Calu3 (cell line): ENCODE measurements around the gene TNFAIP8. TPM values are rescaled to one million over a fixed set of nuclear protein-coding genes. Genes with fewer than 3 reads are reported as not detected.
"Not testable (repeated sequence)": the region's sequence is repeated elsewhere in the genome, so short reads cannot be mapped to it uniquely, and the experiment has no call there.

ENCODE experiments used
- BruUV-seq: library from RNA; stranded (reverse); fragments of 400-500 nt; replicated peaks from 2 replicates; lab custom pipeline; 2021; lab: Mats Ljungman, UMichigan
- CTCF ChIA-PET: fragments of 300-600 bp; sonication (Branson Sonifier 250); formaldehyde crosslinking; loops from one replicate; lab custom pipeline; 2022; ENCODE audit warnings: antibody characterized with exemption; lab: Charles Lee
- DNase-seq: peaks from one replicate; pipeline ENCODE4 v3.0.0; 2022
- H3K27ac Mint-ChIP-seq: one replicate; pipeline ENCODE4 v1.8.0; 2022; ENCODE audit warnings: mixed read lengths; ENCODE audit not compliant: unreplicated experiment
- H3K27me3 Mint-ChIP-seq: one replicate; pipeline ENCODE4 v1.8.0; 2022; ENCODE audit warnings: mixed read lengths; ENCODE audit not compliant: unreplicated experiment
- H3K36me3 Mint-ChIP-seq: one replicate; pipeline ENCODE4 v1.8.0; 2022; ENCODE audit warnings: mild to moderate bottlenecking, moderate library complexity, mixed read lengths; ENCODE audit not compliant: insufficient read depth, unreplicated experiment
- H3K4me1 Mint-ChIP-seq: one replicate; pipeline ENCODE4 v1.8.0; 2022; ENCODE audit warnings: mild to moderate bottlenecking, low read depth, mixed read lengths; ENCODE audit not compliant: unreplicated experiment
- H3K4me3 Mint-ChIP-seq: one replicate; pipeline ENCODE4 v1.8.0; 2022; ENCODE audit warnings: mild to moderate bottlenecking, low read depth, moderate library complexity, mixed read lengths; ENCODE audit not compliant: unreplicated experiment
- H3K9me3 Mint-ChIP-seq: one replicate; pipeline ENCODE4 v1.8.0; 2022; ENCODE audit warnings: low read depth, mixed read lengths; ENCODE audit not compliant: unreplicated experiment
- CTCF ChIP-seq: fragments of 200-600 bp; IDR thresholded peaks from one replicate; pipeline ENCODE4 v1.8.0; 2022; ENCODE audit warnings: antibody characterized with exemption; ENCODE audit not compliant: unreplicated experiment
- intact Hi-C: fragments of 100-400 bp; cut with micrococcal nuclease; formaldehyde crosslinking; loops from one replicate; pipeline ENCODE4 v1.10.0; 2022; ENCODE audit not compliant: unreplicated experiment
- total RNA-seq: library from RNA; stranded (reverse); gene quantifications from 2 replicates; pipeline ENCODE4 v1.2.3, GENCODE V29; 2022

TNFAIP8 gene
- total RNA-seq, 1 experiment from 2014 or later: 30.6 TPM

DNA sequence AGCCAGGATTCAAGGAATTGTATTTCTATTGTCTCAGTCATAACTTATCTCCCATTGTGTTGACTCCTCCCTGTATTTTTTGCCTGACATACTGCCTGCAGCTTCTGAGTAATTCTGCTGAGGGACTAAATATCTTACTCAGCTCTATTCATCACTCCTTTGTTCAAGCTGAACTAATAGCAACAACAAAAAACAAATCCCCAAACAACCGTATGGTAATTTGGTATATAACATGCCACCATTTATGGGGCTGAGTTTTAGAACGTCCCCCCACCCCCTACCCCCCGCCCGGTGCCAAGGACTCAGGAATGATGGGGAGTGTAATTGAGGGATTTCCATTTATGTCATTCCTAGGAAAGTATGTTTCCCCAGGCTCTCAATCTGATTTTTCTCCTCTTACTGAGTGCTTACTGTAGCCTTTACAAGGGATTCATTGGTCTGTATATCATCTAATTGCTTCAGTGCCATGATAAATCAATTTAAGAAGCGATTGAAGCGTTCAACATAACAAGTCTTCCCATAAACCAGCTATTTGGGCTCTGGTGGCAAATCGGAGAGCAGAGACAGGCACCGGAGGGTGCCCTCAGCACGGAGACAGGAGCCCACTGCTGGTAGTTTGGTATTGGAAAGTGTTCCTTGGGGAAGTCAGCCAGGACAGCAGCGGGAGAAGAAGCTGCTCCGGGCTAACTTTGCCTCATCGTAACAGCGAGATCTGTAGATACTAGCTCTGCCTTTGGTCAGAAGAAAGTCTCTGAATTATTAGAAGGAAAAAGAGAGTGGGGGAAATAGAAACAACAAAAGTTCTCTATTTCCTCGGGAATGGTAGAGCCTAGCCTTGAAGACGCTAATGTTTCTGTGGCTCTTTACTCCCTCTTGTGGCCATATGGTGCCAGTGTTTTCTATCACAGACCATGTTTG, 55.8 kb downstream of the TNFAIP8 start:
- DNase-seq: peak; percentile 63
- Mint-ChIP-seq H3K27ac (peak overlapping the region; percentile 81), H3K36me3 (peaks cover 6% of the 10 kb centered on the region), H3K27me3 (no peaks in the 10 kb centered on the region), H3K4me1 (peaks cover 27% of the 10 kb centered on the region), H3K9me3 (no peaks in the 10 kb centered on the region), H3K4me3 (peak overlapping the region; percentile 74)
- peak; percentile 84 for TF ChIP-seq CTCF
- CTCF ChIA-PET: interaction anchor here (1.0 to 2.7 kb wide), 9 partner anchors 13 to 423 kb away, joined by 3 to 29 read pairs (median 5); partner anchors contain the start of gene DTWD2
- intact Hi-C loops: loop anchor here (1.0 to 5.0 kb wide), 8 partner anchors 57 to 423 kb away; partner anchors contain the start of genes DMXL1 and DTWD2
- BruUV-seq: no TSS peak

DNA sequence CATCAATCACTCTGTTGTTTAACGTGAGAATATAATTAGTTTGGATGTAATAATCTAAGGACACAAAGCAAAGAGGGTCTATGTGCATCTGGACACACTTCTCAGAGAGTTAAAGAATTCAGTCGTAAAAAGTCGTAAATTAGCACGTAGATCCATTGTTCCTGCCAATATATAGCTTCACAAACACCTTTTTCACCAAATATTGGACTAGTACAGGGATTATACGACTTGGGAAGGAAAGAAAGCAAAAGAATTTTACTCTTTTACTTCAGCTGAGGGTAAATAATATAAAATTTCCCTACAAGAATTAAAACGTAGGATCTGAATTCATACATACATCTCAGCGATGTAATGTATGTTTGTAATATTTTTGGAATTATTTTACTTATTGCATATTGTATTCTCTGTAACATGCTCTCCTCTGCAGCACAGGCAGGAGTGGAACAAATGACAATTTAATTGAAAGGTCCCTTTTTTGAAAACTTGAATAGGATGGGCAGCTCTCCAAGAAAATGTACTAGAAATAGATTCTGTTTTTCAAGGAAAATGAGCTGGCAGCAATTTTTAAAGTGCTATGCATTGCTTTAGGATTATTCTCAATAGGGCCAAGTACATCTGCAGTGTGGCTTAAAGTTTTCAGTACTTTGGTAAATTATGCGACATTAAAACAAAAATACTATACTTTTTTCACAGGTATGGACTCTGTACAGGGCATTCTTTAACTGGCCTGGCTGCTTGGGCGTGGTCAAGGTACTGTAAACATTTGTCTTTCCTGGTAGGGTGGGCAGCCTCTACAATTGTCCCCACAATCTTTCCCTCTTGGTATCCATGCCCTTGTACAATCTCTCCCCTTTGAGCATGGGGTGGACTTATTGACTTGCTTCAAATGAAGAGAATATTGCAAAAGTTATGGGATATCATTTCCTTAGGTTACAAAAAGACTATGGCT, 56.7 kb downstream of the TNFAIP8 start:
- TF ChIP-seq CTCF: no peak
- H3K4me1 Mint-ChIP-seq: peaks cover 34% of the 10 kb centered on the region
- peaks cover 6% of the 10 kb centered on the region for H3K36me3 Mint-ChIP-seq
- peak overlapping the region; percentile 74 for H3K4me3 Mint-ChIP-seq
- intact Hi-C loops: loop anchor here (1.0 to 5.0 kb wide), 8 partner anchors 58 to 424 kb away; partner anchors contain the start of genes DMXL1 and DTWD2
- CTCF ChIA-PET: interaction anchor here (1.0 to 2.7 kb wide), 9 partner anchors 22 to 424 kb away, joined by 3 to 29 read pairs (median 4); partner anchors contain the start of genes DMXL1 and DTWD2
- peak; percentile 27 for DNase-seq
- no peaks in the 10 kb centered on the region for H3K27me3 Mint-ChIP-seq
- no peaks in the 10 kb centered on the region for H3K9me3 Mint-ChIP-seq
- peak overlapping the region; percentile 81 for H3K27ac Mint-ChIP-seq
- BruUV-seq: no TSS peak

GRCh38 chr5:119414124-119414734, 58.4 kb downstream of the TNFAIP8 start:
- H3K27me3 Mint-ChIP-seq, H3K4me3 Mint-ChIP-seq, H3K36me3 Mint-ChIP-seq, CTCF ChIA-PET, H3K9me3 Mint-ChIP-seq, DNase-seq, BruUV-seq, H3K27ac Mint-ChIP-seq: not testable (repeated sequence)
- peaks cover 45% of the 10 kb centered on the region for H3K4me1 Mint-ChIP-seq
- intact Hi-C loops: loop anchor here (5.0 kb wide), 3 partner anchors 112 to 342 kb away; partner anchors contain the start of gene DMXL1

DNA sequence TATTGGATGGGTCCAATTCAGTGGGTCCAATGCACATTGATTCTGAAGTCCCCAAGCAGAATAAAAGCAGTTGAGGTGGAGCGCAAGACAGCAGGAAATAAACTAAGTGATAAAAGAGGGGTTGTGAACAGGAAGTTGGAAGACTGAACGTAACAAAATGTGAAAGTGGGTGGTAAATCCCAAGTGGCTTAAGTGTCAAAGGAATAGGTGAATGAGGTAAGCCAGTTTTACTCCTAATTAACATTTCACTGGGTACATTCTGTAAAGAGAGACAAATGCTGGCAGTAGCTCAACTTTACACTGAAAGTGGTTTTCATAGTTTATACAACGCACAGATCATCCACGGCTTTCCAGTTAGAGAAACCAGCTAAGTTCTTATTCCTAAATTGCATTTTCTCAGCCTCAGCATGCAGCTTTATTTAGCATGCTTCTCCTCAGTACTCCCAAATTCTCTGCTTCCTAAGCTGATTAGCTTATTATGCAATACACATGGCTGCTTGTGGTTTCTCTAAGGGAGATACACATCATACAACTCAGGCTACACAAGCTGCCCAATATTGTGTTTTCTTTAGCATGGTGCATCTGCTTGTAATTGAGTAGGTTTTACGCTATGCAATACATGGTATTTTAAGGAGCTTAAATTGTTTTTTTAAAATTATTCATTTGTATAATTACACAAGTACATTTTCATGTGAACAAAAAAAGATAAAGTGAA, 62.2 kb downstream of the TNFAIP8 start:
- BruUV-seq: no TSS peak
- Mint-ChIP-seq H3K27ac (peak overlapping the region; percentile 37), H3K4me3 (no peak overlapping the region), H3K27me3 (no peaks in the 10 kb centered on the region), H3K36me3 (no peaks in the 10 kb centered on the region), H3K4me1 (peaks cover 43% of the 10 kb centered on the region), H3K9me3 (no peaks in the 10 kb centered on the region)
- no peak for TF ChIP-seq CTCF
- intact Hi-C loops: loop anchor here (2.0 kb wide), 1 partner anchor 17 kb away; no protein-coding TSS in a partner anchor
- CTCF ChIA-PET: interaction anchor here (0.6 to 1.5 kb wide), 9 partner anchors 11 to 429 kb away, joined by 3 to 8 read pairs (median 4); no protein-coding TSS in a partner anchor
- DNase-seq: no peak
